B cell (primary cell): Measurements from ENCODE around the gene POLR2A.

Experiments
- CTCF ChIP-seq: fragments of 200-600 bp; IDR thresholded peaks from one replicate; pipeline ENCODE4 v1.8.0; 2022; ENCODE audit warnings: antibody characterized with exemption, mild to moderate bottlenecking
- EZH2 ChIP-seq: IDR thresholded peaks from 2 replicates; pipeline ENCODE4 v1.6.1; 2012; ENCODE audit warnings: borderline replicate concordance, low read depth, mild to moderate bottlenecking, moderate library complexity, low read length; ENCODE audit not compliant: insufficient read depth, poor library complexity, severe bottlenecking

DNA sequence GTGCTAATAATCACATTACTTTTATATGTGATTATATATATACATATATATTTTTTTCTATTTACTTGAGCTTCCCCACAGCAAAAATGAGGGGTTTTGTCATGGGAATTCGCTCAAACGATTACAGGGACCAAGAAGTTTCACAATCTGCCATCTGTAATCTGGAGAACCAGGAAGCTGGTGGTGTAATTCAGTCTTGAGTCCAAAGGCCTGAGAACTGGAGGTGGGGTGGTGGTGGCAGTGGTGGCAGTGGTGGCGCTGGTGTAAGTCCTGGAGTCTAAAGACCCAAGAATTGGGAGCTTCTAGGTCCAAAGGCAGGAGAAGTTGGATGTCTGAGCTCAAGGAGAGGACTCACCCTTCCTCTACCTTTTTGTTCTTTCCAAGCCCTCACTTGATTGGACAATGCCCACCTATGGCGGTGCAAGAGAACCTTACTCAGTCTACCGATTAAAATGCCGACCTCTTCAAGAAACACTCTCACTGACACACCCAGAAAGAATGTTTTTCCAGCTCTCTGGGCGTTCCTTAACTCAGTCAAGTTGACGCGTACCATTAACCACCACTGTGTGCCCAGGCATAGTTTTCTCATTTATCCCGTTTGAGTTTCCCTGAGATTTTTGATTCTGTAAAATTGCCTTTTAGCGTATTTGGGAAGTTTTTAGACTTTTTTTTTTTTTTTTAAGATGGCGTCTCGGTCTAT lies 31.9 kb downstream of the POLR2A start:
- no peak for TF ChIP-seq CTCF
- no peak for TF ChIP-seq EZH2
